HepG2 (cell line): ENCODE measurements around the gene FKTN.

ENCODE experiments used
- CBFB ChIP-seq: sonication (generic); formaldehyde crosslinking; IDR thresholded peaks from 2 replicates; pipeline ENCODE4 v1.4.0; 2020; ENCODE audit warnings: missing genetic modification reagents
- CEBPB ChIP-seq: IDR thresholded peaks from 2 replicates; pipeline ENCODE4 v1.6.1; 2011; ENCODE audit warnings: low read depth, low read length, improper control_type of control experiment, borderline replicate concordance
- CTCF ChIP-seq: sonication (generic); formaldehyde crosslinking; IDR thresholded peaks from 2 replicates; pipeline ENCODE4 v1.5.0; 2020; ENCODE audit warnings: mild to moderate bottlenecking, missing genetic modification reagents, moderate library complexity
- KLF13 ChIP-seq: sonication (generic); formaldehyde crosslinking; IDR thresholded peaks from 2 replicates; pipeline ENCODE4 v1.4.0; 2020; ENCODE audit warnings: mild to moderate bottlenecking, missing genetic modification reagents
- KLF6 ChIP-seq: IDR thresholded peaks from 2 replicates; pipeline ENCODE4 v1.8.0; 2016; ENCODE audit warnings: missing biosample characterization, missing genetic modification reagents
- MAFF ChIP-seq: IDR thresholded peaks from 2 replicates; pipeline ENCODE4 v1.6.1; 2011; ENCODE audit warnings: low read depth, low read length, improper control_type of control experiment
- MYC ChIP-seq: sonication (generic); formaldehyde crosslinking; IDR thresholded peaks from 2 replicates; pipeline ENCODE4 v1.9.0; 2021; ENCODE audit warnings: missing genetic modification reagents, borderline replicate concordance
- NR2F6 ChIP-seq, 2 experiments: IDR thresholded peaks; 2 replicates each; pipeline ENCODE4 v1.6.1; 2016; ENCODE audit warnings: antibody characterized with exemption in 1 of 2, mild to moderate bottlenecking in 1 of 2
- NR3C1 ChIP-seq: sonication (generic); formaldehyde crosslinking; IDR thresholded peaks from 2 replicates; pipeline ENCODE4 v1.4.0; 2020; ENCODE audit warnings: missing genetic modification reagents
- PRDM15 ChIP-seq: sonication (generic); formaldehyde crosslinking; IDR thresholded peaks from 2 replicates; pipeline ENCODE4 v1.4.0; 2020; ENCODE audit warnings: missing genetic modification reagents
- RAD21 ChIP-seq: fragments of 450-650 bp; formaldehyde crosslinking; IDR thresholded peaks from 2 replicates; pipeline ENCODE4 v1.5.0; 2020; ENCODE audit warnings: mild to moderate bottlenecking
- TCF7 ChIP-seq: sonication (generic); IDR thresholded peaks from 2 replicates; pipeline ENCODE4 v1.6.1; 2016; ENCODE audit warnings: antibody characterized with exemption, low read depth
- ZFP36L2 ChIP-seq: sonication (generic); formaldehyde crosslinking; IDR thresholded peaks from 2 replicates; pipeline ENCODE4 v1.4.0; 2020; ENCODE audit warnings: missing genetic modification reagents
- ZNF710 ChIP-seq: sonication (generic); formaldehyde crosslinking; IDR thresholded peaks from 2 replicates; pipeline ENCODE4 v1.5.0; 2020; ENCODE audit warnings: mild to moderate bottlenecking, missing genetic modification reagents, borderline replicate concordance

GRCh38 chr9:105608721-105609598 lies 51.0 kb downstream of the FKTN start:
- TF ChIP-seq TCF7 (no peak), ZNF710 (no peak), NR2F6 (IDR thresholded peaks at IDR 0.05) (no peak), NR2F6 (CRISPR knock-in tag; IDR thresholded peaks at IDR 0.05) (no peak), KLF6 (CRISPR knock-in tag) (no peak), CBFB (CRISPR knock-in tag) (no peak), KLF13 (no peak), ZFP36L2 (CRISPR knock-in tag) (no peak), MYC (CRISPR knock-in tag) (no peak), PRDM15 (CRISPR knock-in tag) (no peak), MAFF (no peak), RAD21 (CRISPR knock-in tag) (no peak), CTCF (CRISPR knock-in tag) (peak; percentile 60), CEBPB (no peak), NR3C1 (CRISPR knock-in tag) (no peak)
